Effector memory CD4-positive, alpha-beta T cell (primary cell): ENCODE results near the gene EML4.

Experiments
- DNase-seq, 3 donors: peaks; one replicate each; pipeline ENCODE4 v3.0.0-alpha.2; 2020
- H3K27ac ChIP-seq: 2 replicates; pipeline ENCODE4 v1.7.0; 2013; ENCODE audit warnings: mild to moderate bottlenecking, low read length, moderate library complexity; ENCODE audit not compliant: insufficient read depth, poor library complexity, severe bottlenecking
- H3K27me3 ChIP-seq: replicated peaks from 2 replicates; pipeline ENCODE4 v1.7.0; 2013; ENCODE audit warnings: mild to moderate bottlenecking, low read length; ENCODE audit not compliant: insufficient read depth, control insufficient read depth, poor library complexity, severe bottlenecking
- H3K36me3 ChIP-seq: 2 replicates; pipeline ENCODE4 v1.7.0; 2013; ENCODE audit warnings: mild to moderate bottlenecking, low read length, moderate library complexity; ENCODE audit not compliant: control insufficient read depth, insufficient read depth
- H3K4me1 ChIP-seq: 2 replicates; pipeline ENCODE4 v1.7.0; 2013; ENCODE audit warnings: low read length, mild to moderate bottlenecking; ENCODE audit not compliant: control insufficient read depth, insufficient read depth, poor library complexity, severe bottlenecking
- H3K4me3 ChIP-seq: 2 replicates; pipeline ENCODE4 v1.7.0; 2013; ENCODE audit warnings: low read length, low read depth, mild to moderate bottlenecking; ENCODE audit not compliant: insufficient read depth, poor library complexity, severe bottlenecking
- H3K9me3 ChIP-seq: 2 replicates; pipeline ENCODE4 v1.7.0; 2013; ENCODE audit warnings: mild to moderate bottlenecking, low read length, moderate library complexity; ENCODE audit not compliant: control insufficient read depth

Gene EML4

GRCh38 chr2:42246562-42246961 is 77.4 kb downstream of the EML4 start:
- H3K27ac ChIP-seq: no peak overlapping the region

GRCh38 chr2:42248846-42249245 is 79.7 kb downstream of the EML4 start:
- Histone ChIP-seq H3K4me3 (no peak overlapping the region), H3K27ac (no peak overlapping the region), H3K9me3 (no peaks in the 10 kb centered on the region), H3K27me3 (no peaks in the 10 kb centered on the region), H3K4me1 (peaks cover 3% of the 10 kb centered on the region), H3K36me3 (peaks cover 9% of the 10 kb centered on the region)
- DNase-seq: no peak

More at GRCh38 chr2:42246562-42246961, 77.4 kb downstream of the EML4 start:
- no peak for DNase-seq
- H3K9me3 ChIP-seq: no peaks in the 10 kb centered on the region
- H3K27me3 ChIP-seq: no peaks in the 10 kb centered on the region
- H3K4me3 ChIP-seq: no peak overlapping the region
- peaks cover 3% of the 10 kb centered on the region for H3K4me1 ChIP-seq
- H3K36me3 ChIP-seq: peaks cover 9% of the 10 kb centered on the region

DNA sequence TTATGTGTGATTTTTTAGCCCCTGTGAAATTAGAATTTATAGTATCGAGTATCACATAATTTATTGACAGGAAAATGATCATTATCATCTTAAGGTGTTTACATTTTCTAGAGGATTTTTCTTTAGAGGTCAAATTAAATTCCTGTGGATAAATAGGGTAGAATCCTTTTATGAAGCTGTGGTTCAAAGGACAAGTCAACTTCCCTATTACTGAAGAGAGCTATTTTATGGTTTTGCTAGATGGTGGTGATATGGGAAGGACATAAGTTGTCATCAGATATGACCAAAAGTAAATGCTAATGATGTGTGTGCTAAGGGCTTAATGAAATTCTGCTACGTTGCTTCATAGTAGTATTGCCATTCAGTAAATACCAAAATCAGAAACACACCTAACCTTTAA is 80.1 kb downstream of the EML4 start:
- H3K36me3 ChIP-seq: peaks cover 9% of the 10 kb centered on the region
- H3K4me1 ChIP-seq: peaks cover 3% of the 10 kb centered on the region
- no peak overlapping the region for H3K4me3 ChIP-seq
- no peaks in the 10 kb centered on the region for H3K9me3 ChIP-seq
- no peaks in the 10 kb centered on the region for H3K27me3 ChIP-seq
- no peak for DNase-seq
- H3K27ac ChIP-seq: no peak overlapping the region

GRCh38 chr2:42249887-42250286 is 80.7 kb downstream of the EML4 start:
- Histone ChIP-seq H3K27me3 (no peaks in the 10 kb centered on the region), H3K4me3 (no peak overlapping the region), H3K27ac (no peak overlapping the region), H3K4me1 (peaks cover under 1% of the 10 kb centered on the region), H3K36me3 (peaks cover 9% of the 10 kb centered on the region), H3K9me3 (no peaks in the 10 kb centered on the region)
- no peak for DNase-seq

DNA sequence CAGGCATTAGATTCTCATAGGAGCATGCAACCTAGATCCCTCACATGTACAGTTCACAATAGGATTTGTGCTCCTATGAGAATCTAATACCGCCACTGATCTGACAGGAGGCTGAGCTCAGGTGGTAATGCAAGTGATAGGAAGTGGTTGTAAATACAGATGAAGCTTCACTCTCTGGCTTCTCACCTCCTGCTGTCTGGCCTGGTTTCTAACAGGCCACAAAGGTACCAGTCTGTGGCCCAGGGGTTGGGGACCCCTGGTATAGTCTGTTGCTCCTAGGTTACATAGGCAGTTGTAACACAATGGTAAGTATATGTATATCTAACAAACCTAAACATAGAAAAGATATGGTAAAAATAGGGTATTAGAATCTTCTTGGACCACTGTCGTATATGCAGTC is 81.8 kb downstream of the EML4 start:
- no peak for DNase-seq
- Histone ChIP-seq H3K9me3 (no peaks in the 10 kb centered on the region), H3K27ac (no peak overlapping the region), H3K4me3 (no peak overlapping the region), H3K4me1 (peaks cover 4% of the 10 kb centered on the region), H3K27me3 (no peaks in the 10 kb centered on the region), H3K36me3 (peaks cover 8% of the 10 kb centered on the region)

DNA sequence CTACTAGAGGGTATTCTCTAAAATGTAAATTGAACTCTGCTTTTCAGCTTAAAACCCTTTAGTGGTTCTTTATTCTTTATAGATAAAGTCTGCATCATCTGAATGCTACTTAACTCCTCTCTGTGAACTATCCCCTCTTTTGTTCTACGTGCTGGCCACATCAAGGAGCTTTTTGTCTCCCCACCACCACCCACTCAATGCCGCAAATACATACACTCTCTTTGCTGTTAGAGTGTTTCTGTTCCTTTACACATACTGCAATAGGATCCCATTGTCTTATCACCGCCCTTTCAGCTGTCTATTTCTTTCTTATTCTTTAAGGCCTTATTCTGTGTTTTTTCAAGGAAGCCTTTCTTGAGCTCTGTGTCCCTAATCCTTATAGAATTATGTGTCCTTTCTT is 83.3 kb downstream of the EML4 start:
- no peak overlapping the region for H3K27ac ChIP-seq
- no peak for DNase-seq
- peaks cover 3% of the 10 kb centered on the region for H3K36me3 ChIP-seq
- no peaks in the 10 kb centered on the region for H3K27me3 ChIP-seq
- no peak overlapping the region for H3K4me3 ChIP-seq
- no peaks in the 10 kb centered on the region for H3K9me3 ChIP-seq
- peaks cover 4% of the 10 kb centered on the region for H3K4me1 ChIP-seq

GRCh38 chr2:42254186-42254895 is 85.2 kb downstream of the EML4 start:
- peaks cover 17% of the 10 kb centered on the region for H3K36me3 ChIP-seq
- no peak for DNase-seq
- H3K9me3 ChIP-seq: no peaks in the 10 kb centered on the region
- H3K27ac ChIP-seq: no peak overlapping the region
- no peak overlapping the region for H3K4me3 ChIP-seq
- H3K27me3 ChIP-seq: no peaks in the 10 kb centered on the region
- H3K4me1 ChIP-seq: peaks cover 4% of the 10 kb centered on the region

DNA sequence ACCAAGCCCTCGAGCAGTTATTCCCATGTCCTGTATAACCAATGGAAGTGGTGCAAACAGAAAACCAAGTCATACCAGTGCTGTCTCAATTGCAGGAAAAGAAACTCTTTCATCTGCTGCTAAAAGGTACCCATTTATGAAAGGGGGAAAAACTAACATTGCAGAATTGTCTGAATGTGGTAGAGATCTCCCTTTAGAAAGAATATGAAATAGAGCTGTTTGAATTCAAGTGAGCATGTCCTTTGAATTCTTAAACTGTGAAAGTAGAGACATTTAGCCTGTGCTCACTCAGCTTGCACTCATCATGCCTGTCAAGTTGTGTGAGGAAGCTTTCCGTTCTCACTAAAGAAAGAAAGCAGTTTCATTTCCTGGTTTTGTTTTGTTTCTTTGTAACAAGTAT is 87.4 kb downstream of the EML4 start:
- H3K4me1 ChIP-seq: peaks cover 4% of the 10 kb centered on the region
- no peaks in the 10 kb centered on the region for H3K9me3 ChIP-seq
- H3K4me3 ChIP-seq: no peak overlapping the region
- H3K27ac ChIP-seq: no peak overlapping the region
- no peak for DNase-seq
- H3K27me3 ChIP-seq: no peaks in the 10 kb centered on the region
- peaks cover 24% of the 10 kb centered on the region for H3K36me3 ChIP-seq

DNA sequence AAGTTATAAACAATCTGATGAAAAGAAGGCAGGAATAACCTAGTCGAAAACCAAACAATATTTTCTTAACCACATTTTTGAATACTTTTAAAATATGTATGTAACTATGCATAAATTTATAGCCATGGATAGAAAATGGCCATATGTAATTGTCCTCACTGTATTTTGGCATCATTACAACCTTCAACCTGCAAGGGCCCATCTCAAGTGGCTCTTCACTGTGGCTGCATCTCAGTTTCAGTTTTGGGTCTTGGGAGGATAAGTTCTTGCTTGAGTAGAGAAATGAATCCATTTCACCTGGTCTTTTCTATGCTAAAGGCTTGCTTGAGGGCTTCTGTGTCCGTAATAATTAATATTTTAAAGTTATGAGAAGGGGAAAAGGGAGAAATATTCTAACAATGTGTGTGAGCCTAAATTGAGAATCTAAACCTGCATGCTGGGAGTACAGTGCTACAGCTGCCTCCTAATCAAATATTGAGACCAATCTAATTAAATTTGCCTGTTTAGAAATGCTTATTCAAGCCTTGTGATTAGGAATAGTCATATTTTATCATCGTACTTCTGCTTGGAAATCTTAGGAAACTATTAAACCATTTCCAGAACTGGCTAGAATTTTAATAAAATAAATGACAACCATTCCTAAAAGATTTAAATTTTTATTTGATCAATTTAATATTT is 92.5 kb downstream of the EML4 start:
- Histone ChIP-seq H3K27ac (no peak overlapping the region), H3K4me1 (no peaks in the 10 kb centered on the region), H3K36me3 (peaks cover 41% of the 10 kb centered on the region), H3K27me3 (no peaks in the 10 kb centered on the region), H3K9me3 (no peaks in the 10 kb centered on the region), H3K4me3 (no peak overlapping the region)
- DNase-seq: no peak

DNA sequence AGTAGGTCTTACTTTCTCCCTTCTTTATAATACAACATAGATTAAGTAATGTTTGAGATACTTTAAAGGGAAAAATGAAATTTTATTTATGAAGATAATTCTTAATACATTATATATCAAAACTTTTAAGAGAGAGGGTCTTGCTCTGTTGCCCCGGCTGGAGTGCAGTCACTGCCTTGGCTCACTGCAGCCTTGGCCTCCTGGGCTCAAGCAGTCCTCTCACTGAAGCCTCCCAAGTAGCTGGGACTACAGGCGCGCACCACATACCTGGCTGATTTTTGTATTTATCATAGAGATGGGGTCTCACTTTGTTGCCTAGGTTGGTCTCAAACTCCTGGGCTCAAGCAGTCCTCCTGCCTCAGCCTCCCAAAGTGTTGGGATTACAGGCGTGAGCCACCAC is 97.1 kb downstream of the EML4 start:
- Histone ChIP-seq H3K36me3 (peaks cover 46% of the 10 kb centered on the region), H3K9me3 (no peaks in the 10 kb centered on the region), H3K4me3 (no peak overlapping the region), H3K27me3 (no peaks in the 10 kb centered on the region), H3K4me1 (peaks cover 6% of the 10 kb centered on the region), H3K27ac (no peak overlapping the region)
- no peak for DNase-seq
